ENCODE data around the gene TAOK2.
"Not testable (repeated sequence)": the region's sequence is repeated elsewhere in the genome, so short reads cannot be mapped to it uniquely, and the experiment has no call there.

Gene TAOK2

DNA sequence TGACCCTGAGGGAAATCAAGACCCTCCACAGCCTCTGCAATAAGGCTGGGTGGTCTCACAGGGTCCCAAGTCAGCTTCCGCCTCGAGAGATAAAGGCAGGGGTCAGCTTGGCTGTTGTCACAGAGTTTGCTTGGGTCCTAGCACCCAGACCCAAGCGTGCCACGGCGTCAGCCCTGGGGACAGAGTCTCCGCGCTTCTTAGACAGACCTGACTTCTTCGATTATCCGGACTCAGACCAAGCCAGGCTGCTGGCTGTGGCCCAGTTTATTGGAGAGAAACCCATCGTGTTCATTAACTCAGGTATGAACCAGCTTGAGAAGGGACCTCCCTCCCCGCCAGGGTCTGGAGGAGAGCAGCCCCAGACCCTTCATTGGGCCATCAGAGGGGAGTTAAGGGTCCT is 49.9 kb downstream of the TAOK2 start:
- DNase-seq (ENCODE audit: low read depth, low spot score), result no peak

DNA sequence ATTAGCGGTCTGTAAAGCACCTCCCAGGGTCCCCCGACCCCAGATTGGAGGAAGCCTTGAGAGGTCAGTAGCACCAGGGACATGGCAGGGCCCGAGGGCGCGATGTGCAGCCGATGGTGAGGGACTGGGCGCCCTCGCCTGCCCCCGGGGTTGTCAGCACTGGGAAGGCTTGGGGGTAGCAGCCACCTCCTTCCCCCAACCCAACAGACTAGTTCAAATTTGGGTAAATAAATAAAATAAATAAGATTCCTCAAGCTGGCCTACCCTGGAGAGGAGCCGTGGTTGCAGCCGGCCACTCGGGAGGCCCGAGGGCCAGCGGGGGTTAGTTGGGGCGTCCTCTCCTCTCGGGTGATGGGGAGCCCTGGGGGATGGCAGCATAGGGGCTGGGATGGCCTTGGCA is 50.8 kb downstream of the TAOK2 start:
- DNase-seq (ENCODE audit: low read depth, low spot score), result no peak

DNA sequence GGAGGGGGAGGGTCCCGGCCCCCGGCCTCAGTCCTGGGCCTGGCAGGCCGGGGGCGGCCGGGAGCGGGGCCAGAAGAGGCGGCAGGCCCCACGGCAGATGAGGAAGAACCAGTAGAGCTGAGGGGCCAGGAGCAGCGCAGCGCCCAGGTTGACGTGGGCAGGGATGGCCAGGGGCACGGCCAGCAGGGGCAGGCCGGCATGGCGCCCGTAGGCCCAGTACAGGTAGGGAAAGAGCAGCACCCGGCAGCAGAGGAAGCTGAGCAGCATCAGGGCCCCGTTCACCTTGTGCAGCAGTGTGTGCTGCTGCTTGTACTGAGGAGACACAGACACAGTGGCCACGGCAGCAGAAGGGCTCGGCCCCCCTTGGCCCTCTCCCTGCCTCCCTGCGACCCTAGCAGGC is 51.5 kb downstream of the TAOK2 start:
- no peak for DNase-seq (ENCODE audit: low read depth, low spot score)

DNA sequence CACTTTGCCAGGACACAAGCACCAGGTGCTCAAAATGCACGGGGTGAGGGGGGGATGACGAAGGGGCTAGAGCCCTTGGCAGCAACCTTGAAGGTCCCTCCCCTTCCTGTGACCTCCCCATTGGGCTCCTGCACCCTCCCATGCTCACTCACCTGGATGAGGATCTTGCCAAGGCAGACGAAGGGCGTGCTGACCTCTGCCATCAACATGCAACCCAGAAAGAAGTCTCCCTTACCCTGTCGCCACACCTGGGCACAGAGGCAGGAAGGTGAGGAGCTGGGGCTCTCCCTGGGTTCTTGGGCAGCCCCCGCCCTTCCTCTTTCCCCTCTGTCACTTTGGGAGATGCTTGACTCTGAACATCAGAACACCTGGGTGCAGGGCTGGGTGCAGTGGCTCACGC is 51.9 kb downstream of the TAOK2 start:
- DNase-seq (ENCODE audit: low read depth, low spot score), result no peak

DNA sequence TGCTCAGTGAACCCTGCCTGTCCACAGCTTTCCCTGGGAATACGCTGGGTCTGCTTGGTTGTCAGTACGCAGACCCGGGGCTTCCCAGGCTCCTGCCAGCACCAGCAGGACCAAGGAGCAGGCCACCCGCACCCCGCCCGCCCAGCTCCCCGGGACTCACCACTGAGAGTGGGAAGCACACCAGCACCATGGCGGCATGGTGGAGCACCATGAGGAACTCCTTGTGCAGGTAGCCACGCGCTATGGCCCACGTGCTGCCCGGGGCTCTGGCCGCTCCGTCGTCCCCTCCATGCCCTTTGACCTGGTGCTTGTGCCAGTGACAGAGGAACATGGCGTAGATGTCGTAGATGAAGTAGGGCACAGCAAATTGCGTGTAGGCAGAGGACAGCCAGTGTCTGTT is 52.8 kb downstream of the TAOK2 start:
- DNase-seq (ENCODE audit: low read depth, low spot score), result no peak

DNA sequence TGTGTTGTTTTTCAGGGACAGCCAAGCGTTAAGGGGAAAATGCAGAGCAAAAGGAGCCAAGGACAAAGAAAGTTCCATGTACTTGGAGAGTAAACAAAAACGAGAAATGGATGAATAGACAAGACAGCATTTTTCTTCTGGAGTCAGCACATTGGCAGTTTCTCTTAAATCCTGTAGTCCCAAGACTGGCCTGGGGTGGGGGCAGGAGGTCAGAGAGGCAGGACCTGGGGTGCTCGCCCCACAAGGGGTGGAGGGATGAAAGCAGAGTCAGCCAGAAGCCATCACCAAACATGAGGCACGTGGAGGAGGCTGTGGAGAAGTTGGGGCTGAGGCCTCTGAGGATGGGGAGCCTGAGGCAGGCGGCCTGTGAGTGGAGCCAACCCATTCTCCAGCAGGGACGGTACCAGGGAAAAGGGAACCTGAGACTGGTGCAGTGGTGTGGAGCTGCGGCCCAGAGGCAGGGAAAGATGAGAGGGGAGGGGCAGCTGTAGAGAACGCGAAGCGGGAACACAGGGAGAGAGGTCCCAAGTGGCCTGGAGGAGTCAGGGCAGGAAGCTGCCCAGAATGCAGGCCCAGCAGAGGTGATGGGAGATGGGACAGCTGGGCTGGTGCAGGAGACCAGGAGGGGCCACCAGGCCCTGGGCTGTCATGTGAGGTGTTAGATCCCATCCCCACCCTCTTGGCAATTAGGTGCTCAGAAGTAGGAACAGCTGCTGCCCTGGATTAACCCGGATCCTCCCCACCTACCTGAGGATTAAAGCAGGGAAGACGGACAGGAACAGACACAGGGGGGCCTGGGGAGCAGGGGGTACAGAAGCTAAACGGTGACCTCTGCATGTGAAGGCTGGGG is 54.1 kb downstream of the TAOK2 start:
- DNase-seq (ENCODE audit: low read depth, low spot score), result no peak

DNA sequence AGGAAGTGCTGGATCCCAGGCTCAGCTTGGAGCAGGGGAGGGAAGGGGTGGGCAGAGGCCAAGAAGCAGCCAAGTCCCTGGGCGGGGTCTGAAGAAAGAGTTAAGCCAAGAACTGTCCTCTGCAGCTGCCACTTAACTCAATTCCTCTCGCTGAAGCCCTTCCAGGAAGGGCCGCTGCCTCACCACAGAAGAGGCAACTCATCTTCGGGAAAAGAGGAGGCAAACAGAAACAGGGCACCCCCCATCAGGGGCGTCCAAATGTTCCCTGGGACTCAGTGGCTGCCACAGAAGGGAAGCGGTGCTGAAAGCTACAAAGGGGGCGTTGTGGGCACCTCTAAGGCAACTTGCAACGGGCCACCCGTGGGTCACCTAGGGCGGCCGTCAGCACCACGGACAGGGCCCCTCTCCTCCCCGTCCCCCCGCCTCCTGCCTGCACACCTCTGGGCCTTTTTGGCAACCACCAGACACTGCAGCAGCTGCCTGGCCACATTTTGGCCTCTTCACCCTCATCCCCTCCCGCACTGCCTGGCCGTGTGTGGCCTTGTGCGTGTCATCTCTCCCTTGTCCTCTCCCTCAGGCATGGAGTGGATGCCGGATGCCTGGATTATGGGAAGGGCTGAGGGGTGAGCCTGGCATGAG is 54.9 kb downstream of the TAOK2 start:
- peak; percentile 49 for DNase-seq (ENCODE audit: low read depth, low spot score)

DNA sequence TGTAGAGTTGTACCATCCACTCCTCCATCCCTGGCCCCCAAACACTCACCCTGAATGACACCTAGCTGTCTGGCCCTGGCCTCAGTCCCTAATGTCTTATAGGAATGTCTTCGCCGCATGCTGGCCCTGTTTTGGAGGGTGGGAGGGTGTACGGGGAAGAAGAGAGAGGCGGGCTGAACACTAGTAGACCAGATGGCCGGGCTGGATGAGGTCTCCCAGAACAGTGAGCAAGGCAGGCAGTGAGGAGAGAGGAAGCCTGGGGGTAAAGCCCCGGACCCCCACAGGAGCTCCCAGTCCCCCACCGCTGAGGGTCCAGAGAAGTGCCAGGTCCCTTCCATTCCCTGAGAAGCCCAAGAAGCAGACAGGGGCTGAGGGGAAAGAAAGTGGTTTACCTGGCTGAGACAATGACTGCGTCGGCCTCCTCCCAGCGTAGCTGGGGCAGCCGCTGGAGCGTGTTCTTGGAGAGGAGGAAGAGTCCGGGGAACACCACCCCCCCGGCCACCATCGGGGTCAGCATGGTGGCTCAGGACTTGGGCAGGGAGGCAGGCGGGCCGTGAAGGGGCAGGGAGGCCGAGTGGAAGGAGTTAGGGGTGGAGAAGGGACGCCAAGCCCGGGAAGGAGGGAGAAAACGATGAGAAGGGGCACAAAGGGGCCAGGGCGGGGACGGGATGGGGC is 56.5 kb downstream of the TAOK2 start:
- DNase-seq (ENCODE audit: low read depth, low spot score), result no peak

DNA sequence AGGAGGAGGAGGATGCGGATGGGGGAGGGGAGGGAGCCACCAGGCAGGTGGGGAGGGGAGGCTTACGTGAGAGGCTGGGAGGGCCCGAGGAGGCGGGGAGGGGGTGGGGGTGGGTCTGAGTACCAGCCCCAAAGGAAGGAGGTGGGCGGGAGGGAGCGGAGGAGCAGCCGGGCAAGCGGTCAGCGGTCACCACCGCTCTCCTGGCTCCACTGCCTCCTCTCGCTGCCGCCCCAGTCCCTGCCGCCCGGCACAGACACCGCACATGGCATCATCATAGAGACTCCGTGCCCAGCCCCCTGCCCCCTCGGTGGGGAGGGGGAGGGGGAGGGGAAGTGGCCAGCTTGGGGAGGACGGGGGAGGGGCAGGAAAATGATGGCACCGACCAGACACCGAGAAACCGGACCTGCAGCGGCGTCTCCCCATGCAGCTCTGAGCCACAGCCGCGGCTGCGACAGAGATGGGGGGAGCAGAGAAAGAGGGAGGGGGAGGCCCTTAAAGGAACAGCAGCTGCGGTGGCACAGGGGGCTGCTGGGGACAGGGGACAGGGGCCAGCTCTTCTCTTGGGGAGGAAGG is 57.3 kb downstream of the TAOK2 start, which contains the start of gene TLCD3B:
TLCD3B (minus strand) TSS at position 431 of the 573 bp plus-strand sequence. CDS start 744 bp downstream, outside the sequence.
- peak; percentile 26 for DNase-seq (ENCODE audit: low read depth, low spot score)

DNA sequence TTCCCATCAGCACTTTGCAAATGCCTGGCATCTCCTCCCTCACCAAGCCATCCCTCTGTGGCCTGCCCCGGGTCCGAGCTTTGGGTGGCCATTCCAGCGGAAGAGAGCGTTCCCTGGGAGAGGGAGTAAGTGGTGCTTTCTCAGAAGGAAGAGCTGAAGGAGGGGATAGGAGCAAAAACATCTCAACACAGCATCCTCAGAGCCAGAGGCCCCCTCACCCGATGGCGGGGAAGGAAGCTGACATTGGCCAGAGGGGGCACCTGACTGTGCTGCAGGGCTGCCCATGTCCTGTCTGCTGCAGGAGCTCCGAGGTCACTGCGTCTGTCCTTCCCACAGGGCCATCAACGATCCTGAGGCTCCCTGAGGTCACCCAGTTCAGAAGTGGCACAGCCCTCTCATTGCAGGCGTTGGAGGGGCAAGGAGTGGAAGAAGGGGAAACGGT is 57.8 kb downstream of the TAOK2 start:
- no peak for DNase-seq (ENCODE audit: low read depth, low spot score)

DNA sequence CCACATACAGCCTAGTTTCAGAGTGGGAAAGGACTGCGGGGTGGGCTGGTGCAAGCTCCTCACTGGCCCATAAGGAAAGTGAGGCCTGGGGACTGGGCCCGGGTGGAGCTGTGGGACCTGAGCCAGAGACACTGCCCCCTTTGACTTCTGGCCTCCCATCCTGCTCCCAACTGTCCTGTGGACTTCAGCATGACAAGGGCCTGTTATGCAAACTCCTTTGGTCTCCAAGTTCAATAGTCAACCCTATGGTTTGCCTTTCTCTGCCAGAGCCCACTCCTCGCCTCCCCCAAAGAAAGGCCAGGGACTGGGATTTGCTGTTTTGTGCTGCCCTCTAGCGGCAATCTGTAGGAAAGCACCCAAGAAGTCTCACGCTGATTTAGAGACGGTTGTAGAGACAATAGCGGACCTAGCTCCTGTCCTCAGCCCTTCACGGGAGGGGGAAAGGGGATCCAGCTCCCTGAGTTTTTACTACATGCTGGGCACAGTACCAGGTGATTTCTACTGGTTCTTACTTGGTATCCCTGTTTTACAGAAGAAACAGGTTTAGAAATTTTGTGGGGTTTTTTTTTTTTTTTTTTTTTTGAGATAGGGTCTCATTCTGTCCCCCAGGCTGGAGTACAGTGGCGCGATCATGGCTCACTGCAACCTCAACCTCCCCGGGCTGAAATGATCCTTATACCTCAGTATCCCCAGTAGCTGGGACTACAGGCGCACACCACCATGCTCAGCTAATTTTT is 58.6 kb downstream of the TAOK2 start:
- peak; percentile 72 for DNase-seq (ENCODE audit: low read depth, low spot score)

DNA sequence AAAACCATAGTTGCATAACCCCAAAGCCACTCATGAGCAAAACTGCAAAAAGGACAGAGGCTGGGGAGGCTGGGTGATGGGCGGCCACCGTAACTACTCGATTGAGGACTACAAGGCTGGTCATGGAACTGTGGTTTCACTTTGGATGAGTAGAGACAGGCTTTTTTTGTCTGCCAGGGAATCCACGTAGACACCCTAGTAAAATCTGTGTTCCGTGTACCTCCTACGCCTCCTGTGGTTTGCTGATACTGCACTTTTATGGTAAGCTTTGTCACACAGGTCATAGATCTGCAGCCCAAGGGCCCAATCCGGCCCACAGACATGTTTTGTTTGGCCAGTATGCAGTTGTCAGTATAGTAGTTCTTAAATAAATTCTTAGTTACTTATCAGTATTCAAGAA is 59.6 kb downstream of the TAOK2 start:
- no peak for DNase-seq (ENCODE audit: low read depth, low spot score)

DNA sequence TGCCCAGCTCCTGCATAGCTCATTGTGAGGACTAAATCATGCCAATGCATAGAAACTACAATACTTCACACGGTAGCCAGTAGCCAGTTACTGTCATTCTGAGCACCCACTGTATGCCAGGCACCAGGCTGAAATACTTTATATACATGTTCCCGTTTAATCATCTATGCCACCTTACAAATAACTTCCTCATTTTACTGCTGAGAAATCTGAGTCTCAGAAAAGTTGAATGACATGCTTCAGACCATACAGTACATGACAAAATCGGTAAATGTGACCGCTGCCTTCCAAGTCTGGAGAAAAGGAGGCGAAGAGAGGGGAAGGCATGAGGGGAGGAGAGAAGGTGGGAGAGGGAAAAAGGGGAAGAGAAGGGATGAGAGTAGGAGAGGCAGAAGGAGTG is 66.6 kb downstream of the TAOK2 start:
- no peak for DNase-seq (ENCODE audit: low read depth, low spot score)

DNA sequence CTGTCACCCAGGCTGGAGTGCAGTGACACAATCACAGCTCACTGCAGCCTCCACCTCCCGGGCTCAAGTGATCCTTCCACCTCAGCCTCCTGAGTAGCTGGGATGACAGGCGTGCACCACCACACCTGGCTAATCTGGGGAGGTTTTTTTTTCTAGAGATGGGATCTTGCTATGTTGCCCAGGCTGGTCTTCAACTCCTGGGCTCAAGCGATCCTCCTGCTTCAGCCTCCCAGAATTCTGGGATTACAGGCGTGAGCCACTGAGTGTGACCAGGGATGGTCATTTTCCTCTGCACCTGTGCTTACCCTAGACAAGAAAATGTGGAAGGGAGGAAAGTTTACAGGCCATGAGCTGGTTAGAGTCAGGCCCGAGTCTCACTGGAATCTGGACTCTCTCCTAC is 67.0 kb downstream of the TAOK2 start:
- not testable (repeated sequence) for DNase-seq (ENCODE audit: low read depth, low spot score)

DNA sequence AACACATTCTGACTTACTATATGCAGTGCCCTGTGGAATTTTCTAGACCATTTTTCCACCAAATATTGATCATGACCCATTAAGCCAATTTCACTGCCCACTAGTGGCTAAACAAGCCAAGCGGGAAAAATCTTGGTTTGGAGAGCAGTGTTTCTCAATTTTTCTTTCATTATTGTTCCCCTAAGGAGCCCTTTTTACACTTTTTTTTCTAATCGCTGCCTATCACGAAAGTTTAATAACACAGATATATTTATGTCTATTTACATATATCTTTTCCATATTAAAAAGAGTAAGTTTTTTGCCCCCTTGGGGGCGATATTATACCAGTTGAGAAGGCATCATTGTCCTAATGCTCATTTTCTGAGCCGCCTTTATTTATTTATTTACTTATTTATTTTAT is 68.2 kb downstream of the TAOK2 start:
- DNase-seq (ENCODE audit: low read depth, low spot score), result no peak

Data from astrocyte of the hippocampus (primary cell).